Dedifferentiated amniotic fluid mesenchymal stem cell (primary cell): ENCODE results near the gene FASTK.

Experiments
- DNase-seq: peaks from one replicate; pipeline ENCODE4 v3.0.0-alpha.2; 2016; ENCODE audit errors: extremely low spot score

Gene FASTK

GRCh38 chr7:151082141-151083070 is 1.8 kb upstream of the FASTK start:
- no peak for DNase-seq

GRCh38 chr7:151081170-151082101 is 827 bp upstream of the FASTK start:
- DNase-seq, result no peak

- DNase-seq, result no peak
Observed at GRCh38 chr7:151080067-151080521, 515 bp downstream of the FASTK start.

GRCh38 chr7:151079199-151079910 is 1.3 kb downstream of the FASTK start:
- no peak for DNase-seq

- no peak for DNase-seq
Observed at GRCh38 chr7:151078233-151079040, 2.2 kb downstream of the FASTK start.

- no peak for DNase-seq
Observed at GRCh38 chr7:151077705-151078232, 2.8 kb downstream of the FASTK start.

GRCh38 chr7:151076863-151077704 is 3.5 kb downstream of the FASTK start:
- DNase-seq, result no peak

GRCh38 chr7:151075978-151076426 is 4.6 kb downstream of the FASTK start:
- DNase-seq, result no peak

- no peak for DNase-seq
Observed at GRCh38 chr7:151075662-151075971, 5.0 kb downstream of the FASTK start.

GRCh38 chr7:151074817-151075661 is 5.6 kb downstream of the FASTK start:
- DNase-seq, result no peak

GRCh38 chr7:151073990-151074389 is 6.6 kb downstream of the FASTK start:
- no peak for DNase-seq

GRCh38 chr7:151071032-151071866 is 9.4 kb downstream of the FASTK start:
- DNase-seq, result no peak

GRCh38 chr7:151070574-151070960 is 10.0 kb downstream of the FASTK start:
- no peak for DNase-seq

- no peak for DNase-seq
Observed at GRCh38 chr7:151069841-151070573, 10.6 kb downstream of the FASTK start.

GRCh38 chr7:151068069-151068773 is 12.4 kb downstream of the FASTK start:
- no peak for DNase-seq

GRCh38 chr7:151066273-151066974 is 14.2 kb downstream of the FASTK start:
- no peak for DNase-seq
